ES-I3 (cell line): ENCODE measurements around the gene GALNT18.

Experiments
- H3K36me3 ChIP-seq: 2 replicates; pipeline ENCODE4 v1.6.1; 2013; ENCODE audit warnings: mild to moderate bottlenecking, low read length, control low read depth, moderate library complexity; ENCODE audit not compliant: insufficient read depth
- H3K4me1 ChIP-seq: 2 replicates; pipeline ENCODE4 v1.6.1; 2013; ENCODE audit warnings: mild to moderate bottlenecking, control low read depth, low read length; ENCODE audit not compliant: insufficient read depth
- H3K9ac ChIP-seq: 2 replicates; pipeline ENCODE4 v1.6.1; 2013; ENCODE audit warnings: low read depth, mild to moderate bottlenecking, low read length, moderate library complexity
- H3K9me3 ChIP-seq: 2 replicates; pipeline ENCODE4 v1.6.1; 2013; ENCODE audit warnings: mild to moderate bottlenecking, low read length, moderate library complexity; ENCODE audit not compliant: control insufficient read depth, insufficient read depth

GALNT18 gene

GRCh38 chr11:11445441-11446185, 176.2 kb downstream of the GALNT18 start:
- no peaks in the 10 kb centered on the region for H3K36me3 ChIP-seq
- H3K9ac ChIP-seq: no peak overlapping the region
- H3K4me1 ChIP-seq: 0 out of 2 replicates have a peak, but pooled peaks cover 1% of the 10 kb centered on the region
- H3K9me3 ChIP-seq: no peaks in the 10 kb centered on the region

- no peaks in the 10 kb centered on the region for H3K9me3 ChIP-seq
- no peaks in the 10 kb centered on the region for H3K36me3 ChIP-seq
- H3K4me1 ChIP-seq: peaks cover 5% of the 10 kb centered on the region; the same call in 1 of the 2 replicates
- no peak overlapping the region for H3K9ac ChIP-seq
These were observed 177.0 kb downstream of the GALNT18 start for GRCh38 chr11:11444804-11445131.

- H3K36me3 ChIP-seq: no peaks in the 10 kb centered on the region
- H3K9me3 ChIP-seq: no peaks in the 10 kb centered on the region
- H3K9ac ChIP-seq: no peak overlapping the region
- peaks cover 5% of the 10 kb centered on the region; the same call in 1 of the 2 replicates for H3K4me1 ChIP-seq
These were observed 177.6 kb downstream of the GALNT18 start for GRCh38 chr11:11444027-11444803.

- no peaks in the 10 kb centered on the region for H3K36me3 ChIP-seq
- H3K9ac ChIP-seq: no peak overlapping the region
- H3K4me1 ChIP-seq: peaks cover 5% of the 10 kb centered on the region; the same call in 1 of the 2 replicates
- H3K9me3 ChIP-seq: no peaks in the 10 kb centered on the region
These were observed 179.0 kb downstream of the GALNT18 start for GRCh38 chr11:11442791-11443190.

GRCh38 chr11:11441516-11441915, 180.3 kb downstream of the GALNT18 start:
- no peaks in the 10 kb centered on the region; the same call in 1 of the 2 replicates for H3K36me3 ChIP-seq
- no peak overlapping the region for H3K9ac ChIP-seq
- H3K4me1 ChIP-seq: peaks cover 5% of the 10 kb centered on the region; the same call in 1 of the 2 replicates
- H3K9me3 ChIP-seq: no peaks in the 10 kb centered on the region

- Histone ChIP-seq H3K9ac (no peak overlapping the region), H3K36me3 (no peaks in the 10 kb centered on the region; the same call in 1 of the 2 replicates), H3K9me3 (no peaks in the 10 kb centered on the region), H3K4me1 (peaks cover 5% of the 10 kb centered on the region; the same call in 1 of the 2 replicates)
These were observed 180.7 kb downstream of the GALNT18 start for GRCh38 chr11:11441091-11441490.

- Histone ChIP-seq H3K36me3 (no peaks in the 10 kb centered on the region; the same call in 1 of the 2 replicates), H3K9me3 (no peaks in the 10 kb centered on the region), H3K9ac (no peak overlapping the region), H3K4me1 (peaks cover 5% of the 10 kb centered on the region; the same call in 1 of the 2 replicates)
These were observed 181.7 kb downstream of the GALNT18 start for GRCh38 chr11:11440144-11440543.

GRCh38 chr11:11439591-11439990, 182.2 kb downstream of the GALNT18 start:
- Histone ChIP-seq H3K36me3 (no peaks in the 10 kb centered on the region; the same call in 1 of the 2 replicates), H3K9me3 (no peaks in the 10 kb centered on the region), H3K4me1 (peaks cover 5% of the 10 kb centered on the region; the same call in 1 of the 2 replicates), H3K9ac (no peak overlapping the region)

- Histone ChIP-seq H3K4me1 (peaks cover 5% of the 10 kb centered on the region; the same call in 1 of the 2 replicates), H3K9ac (no peak overlapping the region), H3K9me3 (no peaks in the 10 kb centered on the region), H3K36me3 (no peaks in the 10 kb centered on the region; the same call in 1 of the 2 replicates)
These were observed 185.0 kb downstream of the GALNT18 start for GRCh38 chr11:11436715-11437313.

GRCh38 chr11:11435635-11436034, 186.2 kb downstream of the GALNT18 start:
- Histone ChIP-seq H3K9me3 (no peaks in the 10 kb centered on the region), H3K4me1 (peaks cover 5% of the 10 kb centered on the region; the same call in 1 of the 2 replicates), H3K9ac (no peak overlapping the region), H3K36me3 (no peaks in the 10 kb centered on the region; the same call in 1 of the 2 replicates)

- H3K9me3 ChIP-seq: no peaks in the 10 kb centered on the region
- H3K9ac ChIP-seq: no peak overlapping the region
- no peaks in the 10 kb centered on the region; the same call in 1 of the 2 replicates for H3K36me3 ChIP-seq
- no peaks in the 10 kb centered on the region for H3K4me1 ChIP-seq
These were observed 187.8 kb downstream of the GALNT18 start for GRCh38 chr11:11433960-11434359.

GRCh38 chr11:11432621-11433319, 189.0 kb downstream of the GALNT18 start:
- Histone ChIP-seq H3K9ac (no peak overlapping the region), H3K4me1 (no peaks in the 10 kb centered on the region), H3K9me3 (no peaks in the 10 kb centered on the region), H3K36me3 (no peaks in the 10 kb centered on the region; the same call in 1 of the 2 replicates)

GRCh38 chr11:11430431-11430830, 191.4 kb downstream of the GALNT18 start:
- H3K9me3 ChIP-seq: no peaks in the 10 kb centered on the region
- no peak overlapping the region for H3K9ac ChIP-seq
- no peaks in the 10 kb centered on the region for H3K36me3 ChIP-seq
- H3K4me1 ChIP-seq: peaks cover 14% of the 10 kb centered on the region

- no peak overlapping the region for H3K9ac ChIP-seq
- H3K4me1 ChIP-seq: peaks cover 14% of the 10 kb centered on the region
- no peaks in the 10 kb centered on the region for H3K9me3 ChIP-seq
- no peaks in the 10 kb centered on the region for H3K36me3 ChIP-seq
These were observed 193.1 kb downstream of the GALNT18 start for GRCh38 chr11:11428714-11429113.
